GM12865 (cell line): ENCODE results near the gene OR52H1.

Experiments used
- DNase-seq: peaks from one replicate; pipeline ENCODE4 v3.0.0; 2010; ENCODE audit warnings: low read depth
- H3K4me3 ChIP-seq: 2 replicates; pipeline ENCODE4 v1.5.1; 2011; ENCODE audit warnings: mild to moderate bottlenecking, low read depth, low read length, control low read depth
- CTCF ChIP-seq: IDR thresholded peaks from 2 replicates; pipeline ENCODE4 v1.5.1; 2011; ENCODE audit warnings: low read length, control low read depth, low read depth, inconsistent platforms; ENCODE audit not compliant: insufficient read depth; ENCODE audit errors: missing control alignments

Gene OR52H1

GRCh38 chr11:5505363-5506048 lies 42.8 kb downstream of the OR52H1 start:
- TF ChIP-seq CTCF, result no peak
- DNase-seq, result no peak
- H3K4me3 ChIP-seq, result no peak overlapping the region

GRCh38 chr11:5504403-5504921 lies 43.9 kb downstream of the OR52H1 start:
- no peak for TF ChIP-seq CTCF
- no peak for DNase-seq
- H3K4me3 ChIP-seq, result no peak overlapping the region

GRCh38 chr11:5500393-5500801 lies 47.9 kb downstream of the OR52H1 start:
- no peak for DNase-seq
- H3K4me3 ChIP-seq, result no peak overlapping the region
- no peak for TF ChIP-seq CTCF

- no peak for TF ChIP-seq CTCF
- DNase-seq, result no peak
- no peak overlapping the region for H3K4me3 ChIP-seq
These were observed 48.7 kb downstream of the OR52H1 start for GRCh38 chr11:5499671-5500070.
